HCT116 (cell line): Measurements from ENCODE around the gene RHOB. TPM values are rescaled to one million over a fixed set of nuclear protein-coding genes. Genes with fewer than 3 reads are reported as not detected.

ENCODE experiments used
- ATAC-seq: fragments of 200-7000 bp; cut with Tn5 transposase; 2 replicates; pipeline ENCODE4 v1.9.1; 2020; ENCODE audit warnings: mild to moderate bottlenecking, moderate library complexity
- BruUV-seq: library from RNA; stranded (reverse); fragments of 400-500 nt; replicated peaks from 2 replicates; lab custom pipeline; 2021; lab: Mats Ljungman, UMichigan
- CTCF ChIA-PET: fragments of 300-600 bp; sonication (Branson Sonifier 250); formaldehyde crosslinking; loops from one replicate; lab custom pipeline; 2021; ENCODE audit warnings: antibody characterized with exemption; lab: Charles Lee
- POLR2A ChIA-PET: fragments of 300-600, 350-600 bp; sonication (Branson Sonifier 250); formaldehyde crosslinking; loops from one replicate; lab custom pipeline; 2021; ENCODE audit warnings: antibody characterized with exemption; lab: Charles Lee
- RAD21 ChIA-PET, 2 experiments: fragments of 300-600 bp; sonication (Branson Sonifier 250); formaldehyde crosslinking; loops; one replicate each; lab custom pipeline; 2023; ENCODE audit warnings: low total read pairs in 2 of 2; ENCODE audit not compliant: uncharacterized antibody in 2 of 2, unreplicated experiment in 2 of 2, low non-redundant PET in 1 of 2; lab: Charles Lee
- DNase-seq: peaks from one replicate; pipeline ENCODE4 v3.0.0-alpha.2; 2010; ENCODE audit warnings: low read depth, low spot score
- H2AFZ ChIP-seq: fragments of 200-600 bp; shearing (Covaris generic), sonication (generic); 2 replicates; pipeline ENCODE4 v1.6.1; 2017; ENCODE audit warnings: low read depth, mixed run types, mixed read lengths, antibody characterized with exemption, low read length; ENCODE audit not compliant: poor library complexity, severe bottlenecking
- H3K27ac ChIP-seq: 2 replicates; pipeline ENCODE4 v1.5.1; 2012; ENCODE audit warnings: low read depth, low read length
- H3K27me3 ChIP-seq: fragments of 200-600 bp; sonication (generic); 2 replicates; pipeline ENCODE4 v1.6.1; 2016; ENCODE audit warnings: mixed run types, low read length, mixed read lengths; ENCODE audit not compliant: insufficient read depth
- H3K36me3 ChIP-seq, 2 experiments: fragments of 200-500 bp in 1 of 2; fragments of 200-600 bp in 1 of 2; sonication (Bioruptor generic) in 1 of 2; sonication (generic) in 1 of 2; 2 replicates each; pipeline versions ENCODE4 v1.5.1 to v1.6.1; 2014 to 2016; ENCODE audit warnings: low read length in 2 of 2, inconsistent platforms in 1 of 2, mixed read lengths in 1 of 2, mixed run types in 1 of 2; ENCODE audit not compliant: insufficient read depth in 2 of 2, control insufficient read depth in 1 of 2
- H3K4me1 ChIP-seq, 2 experiments: fragments of 200-600 bp in 1 of 2; sonication (generic) in 1 of 2; 2 replicates each; pipeline versions ENCODE4 v1.5.1 to v1.6.1; 2012 to 2017; ENCODE audit warnings: low read length in 2 of 2, inconsistent platforms in 1 of 2, mild to moderate bottlenecking in 1 of 2, mixed read lengths in 1 of 2, mixed run types in 1 of 2, moderate library complexity in 1 of 2; ENCODE audit not compliant: insufficient read depth in 2 of 2, control insufficient read depth in 1 of 2
- H3K4me2 ChIP-seq: fragments of 200-600 bp; sonication (generic); 2 replicates; pipeline ENCODE4 v1.6.1; 2017; ENCODE audit warnings: mixed run types, low read length, mixed read lengths
- H3K4me3 ChIP-seq, 2 experiments: fragments of 200-600 bp in 1 of 2; sonication (generic) in 1 of 2; replicated peaks in 1 of 2; 2 replicates each; pipeline ENCODE4 v1.5.1; 2011 to 2016; ENCODE audit warnings: low read length in 2 of 2, control low read depth in 1 of 2, low read depth in 1 of 2, mild to moderate bottlenecking in 1 of 2, mixed read lengths in 1 of 2, mixed run types in 1 of 2
- H3K79me2 ChIP-seq: fragments of 200-600 bp; sonication (generic); 2 replicates; pipeline ENCODE4 v1.6.1; 2017; ENCODE audit warnings: mild to moderate bottlenecking, mixed run types, low read length, moderate library complexity, mixed read lengths; ENCODE audit not compliant: insufficient read depth
- H3K9ac ChIP-seq: fragments of 200-600 bp; sonication (generic); 2 replicates; pipeline ENCODE4 v1.6.1; 2016; ENCODE audit warnings: low read length, mixed read lengths
- H3K9me2 ChIP-seq: fragments of 200-600 bp; sonication (generic), shearing (Covaris generic); 2 replicates; pipeline ENCODE4 v1.6.1; 2017; ENCODE audit warnings: mixed run types, mild to moderate bottlenecking, moderate library complexity; ENCODE audit not compliant: insufficient read depth
- H3K9me3 ChIP-seq, 2 experiments: fragments of 200-500 bp in 1 of 2; fragments of 200-600 bp in 1 of 2; sonication (Bioruptor generic) in 1 of 2; sonication (generic) in 1 of 2; 2 replicates each; pipeline ENCODE4 v1.6.1; 2014 to 2017; ENCODE audit warnings: low read length in 2 of 2, mixed read lengths in 2 of 2, inconsistent platforms in 1 of 2, low read depth in 1 of 2, mild to moderate bottlenecking in 1 of 2, mixed run types in 1 of 2, moderate library complexity in 1 of 2; ENCODE audit not compliant: control insufficient read depth in 1 of 2, insufficient read depth in 1 of 2
- H4K20me1 ChIP-seq: fragments of 200-600 bp; sonication (generic), shearing (Covaris generic); 2 replicates; pipeline ENCODE4 v1.6.1; 2017; ENCODE audit warnings: mixed run types, mild to moderate bottlenecking, moderate library complexity; ENCODE audit not compliant: insufficient read depth
- CEBPB ChIP-seq: IDR thresholded peaks from 2 replicates; pipeline ENCODE4 v1.6.1; 2012; ENCODE audit warnings: low read depth
- CTCF ChIP-seq, 3 experiments: fragments of 200-600 bp in 1 of 3; sonication (generic) in 1 of 3; IDR thresholded peaks in 2 of 3; conservative IDR thresholded peaks in 1 of 3; 2 replicates each; pipeline ENCODE4 v1.5.1; 2012 to 2017; ENCODE audit warnings: low read depth in 2 of 3, low read length in 2 of 3, antibody characterized with exemption in 1 of 3, borderline replicate concordance in 1 of 3, control low read depth in 1 of 3, mild to moderate bottlenecking in 1 of 3, mixed read lengths in 1 of 3, mixed run types in 1 of 3, moderate library complexity in 1 of 3; ENCODE audit not compliant: insufficient read depth in 1 of 3
- EZH2phosphoT487 ChIP-seq: fragments of 200-600 bp; IDR thresholded peaks from 2 replicates; pipeline ENCODE4 v1.6.1; 2018; ENCODE audit warnings: antibody characterized with exemption, borderline replicate concordance
- SIN3A ChIP-seq: IDR thresholded peaks from 2 replicates; pipeline ENCODE4 v1.6.1; 2012; ENCODE audit warnings: low read depth
- SP1 ChIP-seq: IDR thresholded peaks from 2 replicates; pipeline ENCODE4 v1.6.1; 2012; ENCODE audit warnings: low read depth
- SRF ChIP-seq: IDR thresholded peaks from 2 replicates; pipeline ENCODE4 v1.6.1; 2012; ENCODE audit warnings: low read depth
- ZNF274 ChIP-seq: fragments of 200-500 bp; sonication (Bioruptor generic); IDR thresholded peaks from 2 replicates; pipeline ENCODE4 v1.6.1; 2014; ENCODE audit warnings: mild to moderate bottlenecking, low read depth, low read length, inconsistent platforms
- intact Hi-C: fragments of 100-400 bp; cut with micrococcal nuclease; formaldehyde crosslinking; loops from 2 replicates; pipeline ENCODE4 v1.10.0; 2022
- total RNA-seq: library from RNA; stranded (reverse); gene quantifications from one replicate; pipeline ENCODE4 v1.2.1, GENCODE V29; 2021; ENCODE audit not compliant: unreplicated experiment

Gene RHOB
- total RNA-seq, 1 experiment from 2014 or later: 72.9 TPM

GRCh38 chr2:20487392-20488174, 40.7 kb downstream of the RHOB start:
- H3K27ac ChIP-seq: no peak overlapping the region
- TF ChIP-seq CEBPB (no peak), ZNF274 (no peak), SP1 (no peak), EZH2phosphoT487 (no peak), CTCF (IDR thresholded peaks at IDR 0.05 in 2 of 3, conservative IDR thresholded peaks at IDR 0.05 in 1 of 3; ENCODE audit: borderline replicate concordance in 1 of 3, insufficient read depth in 1 of 3, low read depth in 2 of 3, low read length in 2 of 3) (no peak), SIN3A (no peak), SRF (no peak)
- RAD21 ChIA-PET: no interaction called here
- DNase-seq (no peak), ATAC-seq (no peak)
- H3K9me2 ChIP-seq: no peaks in the 10 kb centered on the region
- no peak overlapping the region for H3K9ac ChIP-seq
- POLR2A ChIA-PET: no interaction called here
- H2AFZ ChIP-seq: no peak overlapping the region
- H3K4me3 ChIP-seq: no peak overlapping the region
- no peaks in the 10 kb centered on the region for H3K79me2 ChIP-seq
- BruUV-seq: no TSS peak
- H4K20me1 ChIP-seq: no peaks in the 10 kb centered on the region
- no peaks in the 10 kb centered on the region for H3K36me3 ChIP-seq
- no peaks in the 10 kb centered on the region; the same call in 1 of the 2 replicates for H3K27me3 ChIP-seq
- no peaks in the 10 kb centered on the region for H3K9me3 ChIP-seq
- peaks cover 12 to 23% of the 10 kb centered on the region in 2 experiments for H3K4me1 ChIP-seq
- intact Hi-C loops: no loop called here
- no peak overlapping the region for H3K4me2 ChIP-seq
- CTCF ChIA-PET: no interaction called here
